K562 (cell line): Measurements from ENCODE around the gene NDUFB10.

Source experiments
- CHD1 ChIP-seq: fragments of 200-600 bp; sonication (generic); IDR thresholded peaks from one replicate; pipeline ENCODE4 v1.6.1; 2012; ENCODE audit warnings: mild to moderate bottlenecking, moderate library complexity, low read length, inconsistent platforms
- EP300 ChIP-seq: IDR thresholded peaks from 2 replicates; pipeline ENCODE4 v1.6.1; 2012; ENCODE audit warnings: low read length, improper control_type of control experiment
- HNRNPH1 ChIP-seq: fragments of 200-400 bp; formaldehyde crosslinking; optimal IDR thresholded peaks from 2 replicates; pipeline ENCODE3; 2017; ENCODE audit warnings: low read depth, mild to moderate bottlenecking, low read length, moderate library complexity
- NR2F6 ChIP-seq: fragments of 450-650 bp; formaldehyde crosslinking; IDR thresholded peaks from 2 replicates; pipeline ENCODE4 v1.4.0; 2020; ENCODE audit warnings: mild to moderate bottlenecking
- POLR2AphosphoS2 ChIP-seq: IDR thresholded peaks from 2 replicates; pipeline ENCODE4 v1.6.1; 2012; ENCODE audit warnings: low read length, improper control_type of control experiment

DNA sequence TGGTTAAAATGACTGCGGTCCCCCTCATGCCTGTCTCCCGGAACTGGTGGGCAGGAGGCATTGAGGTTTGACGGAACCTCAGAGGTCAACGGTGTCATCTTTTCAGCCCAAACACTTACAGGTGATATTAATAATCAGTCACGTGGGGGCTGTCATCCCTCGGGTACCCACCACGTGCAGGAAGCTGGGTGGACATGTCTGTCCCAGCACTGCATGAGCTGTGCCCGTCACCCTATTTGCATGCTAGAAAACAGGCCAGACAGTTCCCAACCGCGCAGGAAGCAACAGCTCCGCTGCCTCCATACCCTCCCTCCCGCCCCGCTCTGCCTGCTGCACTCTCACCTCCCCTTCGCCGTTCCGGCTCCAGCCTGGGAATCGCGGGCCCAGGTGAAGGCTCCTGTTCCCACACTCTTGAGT lies 31.8 kb downstream of the NDUFB10 start:
- no peak for TF ChIP-seq HNRNPH1
- TF ChIP-seq POLR2AphosphoS2, result no peak
- TF ChIP-seq NR2F6, result no peak
- TF ChIP-seq EP300, result no peak
- TF ChIP-seq CHD1, result no peak
